Measurements from ENCODE around the gene MTA3.

DNA sequence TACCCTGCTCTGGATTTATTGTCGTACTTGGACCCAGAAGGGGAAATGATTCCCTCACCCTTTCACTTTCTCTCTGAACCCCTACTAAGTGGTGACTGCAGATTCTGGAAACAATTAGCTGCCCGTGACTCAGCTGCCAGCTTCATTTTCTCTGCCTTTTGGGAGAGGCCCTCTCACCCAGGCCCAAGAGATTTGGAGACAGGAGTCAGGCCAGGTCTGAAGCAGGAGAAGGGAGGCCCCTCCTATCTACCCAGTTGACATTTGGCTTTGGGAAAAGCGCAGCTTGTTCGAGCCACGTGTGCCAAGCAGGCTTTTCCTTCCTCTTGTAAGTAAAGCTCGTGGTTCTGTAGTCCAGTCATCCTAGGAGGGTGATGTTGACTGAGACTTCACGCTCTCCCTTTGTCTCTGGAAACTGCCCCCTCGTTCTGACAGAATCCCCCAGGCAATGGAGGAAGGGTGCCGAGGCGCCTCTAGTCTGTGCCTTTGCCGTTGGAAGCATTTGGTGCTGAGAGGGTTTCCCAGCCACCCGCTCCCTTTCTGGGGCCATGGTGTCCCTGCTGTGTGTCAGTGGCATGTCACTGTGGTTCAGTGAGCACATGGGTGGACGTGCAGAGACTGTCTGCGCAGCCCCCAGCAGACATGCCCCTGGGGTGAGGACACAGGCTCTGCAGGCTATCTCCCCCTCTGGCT lies 186.9 kb downstream of the MTA3 start:
- TF ChIP-seq EZH2 (IDR thresholded peaks at IDR 0.05; ENCODE audit: borderline replicate concordance, low read length): no peak
- TF ChIP-seq, protein P1, sequence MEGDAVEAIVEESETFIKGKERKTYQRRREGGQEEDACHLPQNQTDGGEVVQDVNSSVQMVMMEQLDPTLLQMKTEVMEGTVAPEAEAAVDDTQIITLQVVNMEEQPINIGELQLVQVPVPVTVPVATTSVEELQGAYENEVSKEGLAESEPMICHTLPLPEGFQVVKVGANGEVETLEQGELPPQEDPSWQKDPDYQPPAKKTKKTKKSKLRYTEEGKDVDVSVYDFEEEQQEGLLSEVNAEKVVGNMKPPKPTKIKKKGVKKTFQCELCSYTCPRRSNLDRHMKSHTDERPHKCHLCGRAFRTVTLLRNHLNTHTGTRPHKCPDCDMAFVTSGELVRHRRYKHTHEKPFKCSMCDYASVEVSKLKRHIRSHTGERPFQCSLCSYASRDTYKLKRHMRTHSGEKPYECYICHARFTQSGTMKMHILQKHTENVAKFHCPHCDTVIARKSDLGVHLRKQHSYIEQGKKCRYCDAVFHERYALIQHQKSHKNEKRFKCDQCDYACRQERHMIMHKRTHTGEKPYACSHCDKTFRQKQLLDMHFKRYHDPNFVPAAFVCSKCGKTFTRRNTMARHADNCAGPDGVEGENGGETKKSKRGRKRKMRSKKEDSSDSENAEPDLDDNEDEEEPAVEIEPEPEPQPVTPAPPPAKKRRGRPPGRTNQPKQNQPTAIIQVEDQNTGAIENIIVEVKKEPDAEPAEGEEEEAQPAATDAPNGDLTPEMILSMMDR (IDR thresholded peaks at IDR 0.05; ENCODE audit: low read length): no peak

Data from OCI-LY1 (cell line).